GM19193 (cell line): ENCODE results near the gene EPAS1.

Experiments used
- POLR2A ChIP-seq: IDR thresholded peaks from 4 replicates; pipeline ENCODE4 v1.6.1; 2011; ENCODE audit not compliant: insufficient read depth, insufficient read length; ENCODE audit errors: extremely low read depth

The EPAS1 gene

GRCh38 chr2:46290078-46290477 is 7.1 kb upstream of the EPAS1 start:
- TF ChIP-seq POLR2A, result no peak

GRCh38 chr2:46293466-46293865 is 3.7 kb upstream of the EPAS1 start:
- TF ChIP-seq POLR2A, result no peak

- no peak for TF ChIP-seq POLR2A
Measured at GRCh38 chr2:46294176-46294836, 2.9 kb upstream of the EPAS1 start.

GRCh38 chr2:46296216-46296839 is 879 bp upstream of the EPAS1 start:
- TF ChIP-seq POLR2A, result no peak

GRCh38 chr2:46297546-46298271 is 502 bp downstream of the EPAS1 start:
- peak; percentile 6 for TF ChIP-seq POLR2A

- no peak for TF ChIP-seq POLR2A
Measured at GRCh38 chr2:46298272-46298521, 990 bp downstream of the EPAS1 start.

- TF ChIP-seq POLR2A, result no peak
Measured at GRCh38 chr2:46298522-46299353, 1.5 kb downstream of the EPAS1 start.

GRCh38 chr2:46299365-46300263 is 2.4 kb downstream of the EPAS1 start:
- TF ChIP-seq POLR2A, result no peak

GRCh38 chr2:46300406-46300832 is 3.2 kb downstream of the EPAS1 start:
- TF ChIP-seq POLR2A, result no peak

GRCh38 chr2:46302005-46302695 is 4.9 kb downstream of the EPAS1 start:
- no peak for TF ChIP-seq POLR2A

GRCh38 chr2:46303233-46303632 is 6.0 kb downstream of the EPAS1 start:
- no peak for TF ChIP-seq POLR2A

- TF ChIP-seq POLR2A, result no peak
Measured at GRCh38 chr2:46303822-46304221, 6.6 kb downstream of the EPAS1 start.

GRCh38 chr2:46304635-46305034 is 7.4 kb downstream of the EPAS1 start:
- no peak for TF ChIP-seq POLR2A

GRCh38 chr2:46305187-46305586 is 8.0 kb downstream of the EPAS1 start:
- TF ChIP-seq POLR2A, result no peak

- no peak for TF ChIP-seq POLR2A
Measured at GRCh38 chr2:46305767-46306166, 8.6 kb downstream of the EPAS1 start.

- no peak for TF ChIP-seq POLR2A
Measured at GRCh38 chr2:46306330-46306751, 9.1 kb downstream of the EPAS1 start.
